K562 (cell line): ENCODE data around the gene GPX1. TPM values are rescaled to one million over a fixed set of nuclear protein-coding genes. Genes with fewer than 3 reads are reported as not detected.

Experiments
- ATAC-seq: fragments of 200-7000 bp; cut with Tn5 transposase; 3 replicates; pipeline ENCODE4 v1.9.1; 2020; ENCODE audit warnings: moderate library complexity
- BruUV-seq: library from RNA; stranded (reverse); fragments of 400-500 nt; replicated peaks from 2 replicates; lab custom pipeline; 2021; lab: Mats Ljungman, UMichigan
- CTCF ChIA-PET: fragments of 300-600 bp; formaldehyde crosslinking; extraction: SDS; loops from one replicate; lab custom pipeline; 2021; ENCODE audit warnings: low intra/inter-chr PET ratio; lab: Yijun Ruan, JAX
- POLR2A ChIA-PET: fragments of 300-600, 350-650 bp; sonication (Branson Sonifier 250); formaldehyde crosslinking; extraction: SDS; loops from one replicate; lab custom pipeline; 2021; ENCODE audit warnings: antibody characterized with exemption, inconsistent platforms; lab: Yijun Ruan, JAX
- DNase-seq, 4 experiments: peaks; one replicate each; pipeline versions ENCODE4 v3.0.0 to v3.0.0-alpha.2; 2011 to 2018; ENCODE audit warnings: low spot score in 3 of 4, mixed read lengths in 3 of 4; ENCODE audit errors: extremely low read depth in 1 of 4
- FAIRE-seq: peaks from 2 replicates; lab custom pipeline; 2011; peaks lifted over from hg19 to GRCh38; lab: Jason Lieb, UNC
- H2AFZ ChIP-seq: 2 replicates; pipeline ENCODE4 v1.6.0; 2011; ENCODE audit warnings: low read depth, low read length, control low read depth, inconsistent platforms
- H3K27ac ChIP-seq: fragments of 200-600 bp; 3 replicates; pipeline ENCODE4 v1.8.0; 2011; ENCODE audit warnings: low read depth, mild to moderate bottlenecking, control low read depth, inconsistent platforms, low read length, moderate library complexity, mixed read lengths; ENCODE audit errors: extremely low read depth
- H3K27me3 ChIP-seq, 2 experiments: fragments of 300-600 bp in 1 of 2; 2 replicates in 1 of 2; 3 replicates in 1 of 2; pipeline versions ENCODE4 v1.6.0 to v1.8.0; 2011; ENCODE audit warnings: inconsistent platforms in 2 of 2, low read length in 2 of 2, mild to moderate bottlenecking in 1 of 2, mixed read lengths in 1 of 2, moderate library complexity in 1 of 2; ENCODE audit not compliant: control insufficient read depth in 2 of 2, insufficient read depth in 2 of 2
- H3K36me3 ChIP-seq: fragments of 300-600 bp; 3 replicates; pipeline ENCODE4 v1.8.0; 2011; ENCODE audit warnings: mild to moderate bottlenecking, low read length, inconsistent platforms; ENCODE audit not compliant: control insufficient read depth, insufficient read depth
- H3K4me1 ChIP-seq, 2 experiments: fragments of 200-600 bp in 1 of 2; replicated peaks in 1 of 2; 2 replicates in 1 of 2; 3 replicates in 1 of 2; pipeline versions ENCODE4 v1.5.1 to v1.8.0; 2011; ENCODE audit warnings: inconsistent platforms in 2 of 2, low read length in 2 of 2, mild to moderate bottlenecking in 1 of 2, mixed read lengths in 1 of 2, moderate library complexity in 1 of 2; ENCODE audit not compliant: control insufficient read depth in 2 of 2, insufficient read depth in 2 of 2
- H3K4me2 ChIP-seq: 2 replicates; pipeline ENCODE4 v1.6.1; 2011; ENCODE audit warnings: low read length, control low read depth, inconsistent platforms, mixed read lengths; ENCODE audit not compliant: insufficient read depth
- H3K4me3 ChIP-seq: fragments of 200-600 bp; sonication (generic), shearing (Covaris generic); 2 replicates; pipeline ENCODE4 v1.5.1; 2016; ENCODE audit warnings: control low read depth, inconsistent platforms
- H3K79me2 ChIP-seq: fragments of 200-600 bp; 3 replicates; pipeline ENCODE4 v1.8.0; 2011; ENCODE audit warnings: low read length, inconsistent platforms; ENCODE audit not compliant: control insufficient read depth, insufficient read depth
- H3K9ac ChIP-seq, 2 experiments: 2 replicates each; pipeline versions ENCODE4 v1.6.0 to v1.6.1; 2011; ENCODE audit warnings: low read depth in 2 of 2, low read length in 2 of 2, control low read depth in 1 of 2, inconsistent platforms in 1 of 2, mild to moderate bottlenecking in 1 of 2, mixed read lengths in 1 of 2; ENCODE audit not compliant: insufficient read depth in 1 of 2
- H3K9me1 ChIP-seq: one replicate; pipeline ENCODE4 v1.6.0; 2011; ENCODE audit warnings: inconsistent platforms, mild to moderate bottlenecking, low read length, moderate library complexity; ENCODE audit not compliant: control insufficient read depth, insufficient read depth
- H3K9me3 ChIP-seq: replicated peaks from 2 replicates; pipeline ENCODE4 v1.5.1; 2011; ENCODE audit warnings: low read depth, low read length, inconsistent platforms; ENCODE audit not compliant: control insufficient read depth, insufficient read depth
- H4K20me1 ChIP-seq: replicated peaks from 2 replicates; pipeline ENCODE4 v1.6.1; 2011; ENCODE audit warnings: low read length, inconsistent platforms, mixed read lengths; ENCODE audit not compliant: control insufficient read depth, insufficient read depth
- ATF1 ChIP-seq, 2 experiments: fragments of 450-650 bp in 1 of 2; IDR thresholded peaks; 2 replicates each; pipeline ENCODE4 v1.6.1; 2016; ENCODE audit warnings: missing compliant biosample characterization in 1 of 2, missing genetic modification characterization in 1 of 2
- ATF6 ChIP-seq: sonication (generic); formaldehyde crosslinking; IDR thresholded peaks from 2 replicates; pipeline ENCODE4 v1.4.0; 2020; ENCODE audit warnings: mild to moderate bottlenecking, missing genetic modification reagents
- CREB1 ChIP-seq, 2 experiments: sonication (generic) in 1 of 2; formaldehyde crosslinking in 1 of 2; IDR thresholded peaks; 2 replicates each; pipeline versions ENCODE4 v1.6.1 to v1.8.0; 2012 to 2022; ENCODE audit warnings: inconsistent platforms in 1 of 2, mild to moderate bottlenecking in 1 of 2, missing genetic modification reagents in 1 of 2, moderate library complexity in 1 of 2
- MTF1 ChIP-seq: fragments of 250-450 bp; sonication (Bioruptor Pico); IDR thresholded peaks from 2 replicates; pipeline ENCODE4 v1.9.0; 2021; ENCODE audit warnings: moderate library complexity, mild to moderate bottlenecking, inconsistent platforms, borderline replicate concordance
- MYC ChIP-seq, 2 experiments: fragments of 250-450 bp in 1 of 2; sonication (Bioruptor Pico) in 1 of 2; IDR thresholded peaks; 2 replicates each; pipeline versions ENCODE4 v1.5.1 to v1.6.1; 2012 to 2021; ENCODE audit warnings: low read depth in 2 of 2, borderline replicate concordance in 1 of 2, improper control_type of control experiment in 1 of 2, low read length in 1 of 2, mild to moderate bottlenecking in 1 of 2, moderate library complexity in 1 of 2
- NBN ChIP-seq: fragments of 450-650 bp; IDR thresholded peaks from 2 replicates; pipeline ENCODE4 v1.6.1; 2016; ENCODE audit warnings: low read depth, mild to moderate bottlenecking
- RBM39 ChIP-seq: fragments of 200-400 bp; formaldehyde crosslinking; optimal IDR thresholded peaks from 2 replicates; pipeline ENCODE3; 2018; ENCODE audit warnings: low read depth, low read length
- ZBTB17 ChIP-seq: fragments of 450-650 bp; formaldehyde crosslinking; IDR thresholded peaks from 2 replicates; pipeline ENCODE4 v1.4.0; 2020; ENCODE audit warnings: mild to moderate bottlenecking
- ZBTB33 ChIP-seq: sonication (generic); formaldehyde crosslinking; IDR thresholded peaks from 2 replicates; pipeline ENCODE4 v1.8.1; 2023; ENCODE audit warnings: mild to moderate bottlenecking, missing genetic modification reagents
- ZNF23 ChIP-seq: fragments of 250-450 bp; sonication (Bioruptor Pico); IDR thresholded peaks from 2 replicates; pipeline ENCODE4 v1.4.0; 2020; ENCODE audit warnings: mild to moderate bottlenecking
- ZNF239 ChIP-seq: fragments of 250-450 bp; sonication (Bioruptor Pico); IDR thresholded peaks from 2 replicates; pipeline ENCODE4 v1.4.0; 2020; ENCODE audit warnings: mild to moderate bottlenecking
- ZNF311 ChIP-seq: fragments of 250-450 bp; sonication (Bioruptor Pico); IDR thresholded peaks from 2 replicates; pipeline ENCODE4 v1.4.0; 2020; ENCODE audit warnings: mild to moderate bottlenecking, moderate library complexity
- ZNF778 ChIP-seq: fragments of 450-650 bp; formaldehyde crosslinking; IDR thresholded peaks from 2 replicates; pipeline ENCODE4 v1.4.0; 2020; ENCODE audit warnings: mild to moderate bottlenecking, moderate library complexity
- WGBS: fragments of 100-300 bp; shearing (Covaris generic); methylation state at CpG from one replicate; pipeline ENCODE4 v1.1.6; 2016; ENCODE audit warnings: low coverage, mixed read lengths; ENCODE audit not compliant: insufficient coverage; ENCODE audit errors: missing lambda C conversion rate; 5-methylcytosine and 5-hydroxymethylcytosine counted together
- in situ Hi-C: fragments of 300-500 bp; cut with MboI; formaldehyde crosslinking; loops from 4 replicates; pipeline ENCODE4 v1.15.0; 2018; ENCODE audit warnings: inconsistent platforms, mixed read lengths
- intact Hi-C: fragments of 100-400 bp; cut with micrococcal nuclease; formaldehyde crosslinking; loops from 2 replicates; pipeline ENCODE4 v1.14.2; 2022
- polyA plus RNA-seq, 8 experiments: library from polyadenylated mRNA; depleted of rRNA in 4 of 8; stranded (reverse) in 5 of 8; unstranded in 3 of 8; fragments of >200 nt; fragmentation: Nextera tagmentation in 2 of 8; fragmentation: Illumina TruSeq in 1 of 8; extraction: Ambion mirVana in 2 of 8; extraction: Trizol in 1 of 8; gene quantifications; 2 replicates each; pipeline versions ENCODE4 v1.2.1 to v1.2.3, GENCODE V29; 2011 to 2014; ENCODE audit warnings: inconsistent platforms in 1 of 8, missing spikeins in 1 of 8
- total RNA-seq, 7 experiments: library from RNA; depleted of rRNA in 6 of 7; stranded (reverse); fragments of >200 nt in 6 of 7; fragmentation: Illumina TruSeq in 2 of 7; extraction: Trizol in 2 of 7; gene quantifications; 2 replicates each; pipeline versions ENCODE4 v1.2.1 to v1.2.3, GENCODE V29; 2011 to 2021; ENCODE audit warnings: low replicate concordance in 1 of 7

GPX1 gene
- total and polyA plus RNA-seq, 9 of the 15 experiments (the other 6 are each of a cell fraction or from before 2014, with no cell fraction given), result 0.08 to 1.3 (median 0.21) TPM; not detected in 5

- POLR2A ChIA-PET, result no interaction called here
- DNase-seq, result no peak
- H3K36me3 ChIP-seq, result peaks cover 76% of the 10 kb centered on the region
- FAIRE-seq, result no peak
- H3K9me1 ChIP-seq, result no peaks in the 10 kb centered on the region
- H3K27me3 ChIP-seq, result no peaks in the 10 kb centered on the region
- peaks cover 5% of the 10 kb centered on the region; the same call in 1 of the 2 replicates for H4K20me1 ChIP-seq
- no peaks in the 10 kb centered on the region for H3K4me1 ChIP-seq
- BruUV-seq, result no TSS peak
- no peak overlapping the region for H3K9ac ChIP-seq
- TF ChIP-seq RBM39 (no peak), ZBTB33 (no peak), MYC (IDR thresholded peaks at IDR 0.05; ENCODE audit: low read depth, low read length) (no peak), MYC (CRISPR knock-in tag; IDR thresholded peaks at IDR 0.05; ENCODE audit: borderline replicate concordance, low read depth) (no peak), ATF6 (CRISPR knock-in tag) (no peak), ZBTB17 (no peak), ZNF311 (CRISPR knock-in tag) (no peak), CREB1 (IDR thresholded peaks at IDR 0.05) (no peak), CREB1 (CRISPR knock-in tag; IDR thresholded peaks at IDR 0.05) (no peak), NBN (no peak), ZNF239 (no peak), ZNF23 (no peak), ATF1 (CRISPR knock-in tag; IDR thresholded peaks at IDR 0.05) (no peak), ATF1 (tag; IDR thresholded peaks at IDR 0.05) (no peak), MTF1 (CRISPR knock-in tag) (no peak), ZNF778 (CRISPR knock-in tag) (no peak)
- TF ChIP-seq, all 486 proteins: peak for 0
- no peak overlapping the region for H3K4me3 ChIP-seq
- intact Hi-C loops, result no loop called here
- H3K4me2 ChIP-seq, result no peak overlapping the region
- H2AFZ ChIP-seq, result no peak overlapping the region
- CTCF ChIA-PET, result no interaction called here
- in situ Hi-C loops, result no loop called here
- H3K79me2 ChIP-seq, result peaks cover 44% of the 10 kb centered on the region
- 79% methylated on average over 6 of the region's 6 CpGs for WGBS
- ATAC-seq, result no peak
- no peaks in the 10 kb centered on the region for H3K9me3 ChIP-seq
- no peak overlapping the region for H3K27ac ChIP-seq
These were observed 12.6 kb upstream of the GPX1 start for GRCh38 chr3:49370585-49371290.
